ENCODE data around the gene PRKCA.

GRCh38 chr17:66783656-66784381 lies 481.4 kb downstream of the PRKCA start:
- TF ChIP-seq, protein P1, sequence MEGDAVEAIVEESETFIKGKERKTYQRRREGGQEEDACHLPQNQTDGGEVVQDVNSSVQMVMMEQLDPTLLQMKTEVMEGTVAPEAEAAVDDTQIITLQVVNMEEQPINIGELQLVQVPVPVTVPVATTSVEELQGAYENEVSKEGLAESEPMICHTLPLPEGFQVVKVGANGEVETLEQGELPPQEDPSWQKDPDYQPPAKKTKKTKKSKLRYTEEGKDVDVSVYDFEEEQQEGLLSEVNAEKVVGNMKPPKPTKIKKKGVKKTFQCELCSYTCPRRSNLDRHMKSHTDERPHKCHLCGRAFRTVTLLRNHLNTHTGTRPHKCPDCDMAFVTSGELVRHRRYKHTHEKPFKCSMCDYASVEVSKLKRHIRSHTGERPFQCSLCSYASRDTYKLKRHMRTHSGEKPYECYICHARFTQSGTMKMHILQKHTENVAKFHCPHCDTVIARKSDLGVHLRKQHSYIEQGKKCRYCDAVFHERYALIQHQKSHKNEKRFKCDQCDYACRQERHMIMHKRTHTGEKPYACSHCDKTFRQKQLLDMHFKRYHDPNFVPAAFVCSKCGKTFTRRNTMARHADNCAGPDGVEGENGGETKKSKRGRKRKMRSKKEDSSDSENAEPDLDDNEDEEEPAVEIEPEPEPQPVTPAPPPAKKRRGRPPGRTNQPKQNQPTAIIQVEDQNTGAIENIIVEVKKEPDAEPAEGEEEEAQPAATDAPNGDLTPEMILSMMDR (IDR thresholded peaks at IDR 0.05) = no peak
- TF ChIP-seq POLR2A (IDR thresholded peaks at IDR 0.05) (no peak), EP300 (IDR thresholded peaks at IDR 0.05) (no peak)
